Measurements from ENCODE around the gene LARGE1.

The LARGE1 gene

DNA sequence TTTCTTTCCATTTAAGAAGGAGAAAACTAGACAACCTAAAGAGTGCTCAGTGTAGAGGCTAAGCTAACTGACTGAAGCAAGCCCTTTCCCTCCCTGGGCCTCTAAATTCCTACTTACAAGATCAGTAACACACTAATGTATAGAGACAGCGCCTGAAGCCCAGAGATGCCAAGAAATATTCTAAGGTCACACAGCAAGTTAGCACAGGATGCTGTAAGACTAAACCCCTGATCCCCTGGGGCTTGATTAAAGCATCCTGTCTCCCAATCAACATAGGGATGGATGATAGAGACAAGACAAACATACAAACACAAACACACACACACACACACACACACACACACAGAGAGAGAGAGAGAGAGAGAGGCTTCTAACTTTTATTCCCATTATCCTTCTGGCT, 5.6 kb downstream of the LARGE1 start:
- no peak for DNase-seq (ENCODE audit: extremely low read depth, low read depth)
- TF ChIP-seq, protein P1, sequence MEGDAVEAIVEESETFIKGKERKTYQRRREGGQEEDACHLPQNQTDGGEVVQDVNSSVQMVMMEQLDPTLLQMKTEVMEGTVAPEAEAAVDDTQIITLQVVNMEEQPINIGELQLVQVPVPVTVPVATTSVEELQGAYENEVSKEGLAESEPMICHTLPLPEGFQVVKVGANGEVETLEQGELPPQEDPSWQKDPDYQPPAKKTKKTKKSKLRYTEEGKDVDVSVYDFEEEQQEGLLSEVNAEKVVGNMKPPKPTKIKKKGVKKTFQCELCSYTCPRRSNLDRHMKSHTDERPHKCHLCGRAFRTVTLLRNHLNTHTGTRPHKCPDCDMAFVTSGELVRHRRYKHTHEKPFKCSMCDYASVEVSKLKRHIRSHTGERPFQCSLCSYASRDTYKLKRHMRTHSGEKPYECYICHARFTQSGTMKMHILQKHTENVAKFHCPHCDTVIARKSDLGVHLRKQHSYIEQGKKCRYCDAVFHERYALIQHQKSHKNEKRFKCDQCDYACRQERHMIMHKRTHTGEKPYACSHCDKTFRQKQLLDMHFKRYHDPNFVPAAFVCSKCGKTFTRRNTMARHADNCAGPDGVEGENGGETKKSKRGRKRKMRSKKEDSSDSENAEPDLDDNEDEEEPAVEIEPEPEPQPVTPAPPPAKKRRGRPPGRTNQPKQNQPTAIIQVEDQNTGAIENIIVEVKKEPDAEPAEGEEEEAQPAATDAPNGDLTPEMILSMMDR (IDR thresholded peaks at IDR 0.05; ENCODE audit: low read depth, low read length): no peak

DNA sequence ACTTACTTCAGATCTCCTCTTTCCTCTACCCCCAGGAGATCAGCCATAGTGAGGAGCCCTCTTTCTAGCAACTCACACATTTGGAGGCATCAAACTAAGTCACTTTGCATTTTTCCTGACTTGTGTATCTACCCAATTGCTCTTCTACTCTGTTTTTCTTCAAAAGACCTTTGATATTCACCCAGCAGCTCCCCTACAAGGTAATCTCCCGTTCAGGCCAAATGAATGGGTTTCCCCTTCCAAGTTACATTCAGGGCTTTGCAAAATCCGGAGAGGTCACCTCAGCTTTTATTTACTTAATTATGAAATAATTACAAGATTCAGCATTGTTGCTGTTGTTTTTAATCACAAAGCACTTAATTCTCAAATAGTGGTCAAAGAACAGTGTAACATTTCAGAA, 6.1 kb downstream of the LARGE1 start:
- TF ChIP-seq, protein P1 (IDR thresholded peaks at IDR 0.05; ENCODE audit: low read depth, low read length): no peak
- no peak for DNase-seq (ENCODE audit: extremely low read depth, low read depth)

DNA sequence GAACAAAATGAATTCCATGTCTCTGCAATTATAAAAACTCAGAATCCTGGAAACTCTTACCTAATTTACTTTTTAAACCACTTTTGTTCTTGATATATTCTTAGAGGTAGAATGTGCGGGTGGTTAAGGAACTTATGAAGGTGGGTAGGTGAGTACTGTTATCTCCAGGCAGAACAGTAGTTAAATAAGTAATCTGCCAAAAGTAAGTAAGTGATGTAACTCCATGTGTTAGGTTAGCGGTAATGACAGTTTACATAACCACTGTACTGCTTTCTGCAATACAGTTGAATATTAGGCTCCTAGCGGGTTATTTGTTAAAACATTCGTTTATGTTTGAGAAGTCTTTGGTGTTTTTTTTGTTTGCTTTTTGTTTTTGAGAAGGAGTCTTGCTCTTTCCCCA, 7.1 kb downstream of the LARGE1 start:
- DNase-seq (ENCODE audit: extremely low read depth, low read depth): no peak
- TF ChIP-seq, protein P1 (IDR thresholded peaks at IDR 0.05; ENCODE audit: low read depth, low read length): no peak

DNA sequence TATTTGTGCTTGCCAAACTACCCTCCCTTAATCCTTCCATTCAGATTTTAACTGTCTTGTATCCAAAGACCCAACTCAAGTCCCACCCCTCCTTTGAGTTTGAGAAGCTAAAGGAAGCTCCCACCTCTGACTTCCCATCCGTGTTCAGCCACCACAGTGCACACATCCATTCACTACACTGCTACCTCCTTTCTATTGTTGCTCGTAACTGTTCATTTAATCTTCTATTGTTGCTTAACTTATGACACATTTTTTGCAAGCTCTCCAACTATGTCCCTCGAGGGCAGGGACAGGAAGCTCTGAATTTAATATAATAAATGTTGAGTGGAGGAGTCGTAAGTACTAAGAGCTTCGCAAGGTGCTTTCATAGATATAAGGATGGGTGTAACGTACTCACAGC, 10.4 kb downstream of the LARGE1 start:
- TF ChIP-seq, protein P1 (IDR thresholded peaks at IDR 0.05; ENCODE audit: low read depth, low read length): no peak
- DNase-seq (ENCODE audit: extremely low read depth, low read depth): no peak

DNA sequence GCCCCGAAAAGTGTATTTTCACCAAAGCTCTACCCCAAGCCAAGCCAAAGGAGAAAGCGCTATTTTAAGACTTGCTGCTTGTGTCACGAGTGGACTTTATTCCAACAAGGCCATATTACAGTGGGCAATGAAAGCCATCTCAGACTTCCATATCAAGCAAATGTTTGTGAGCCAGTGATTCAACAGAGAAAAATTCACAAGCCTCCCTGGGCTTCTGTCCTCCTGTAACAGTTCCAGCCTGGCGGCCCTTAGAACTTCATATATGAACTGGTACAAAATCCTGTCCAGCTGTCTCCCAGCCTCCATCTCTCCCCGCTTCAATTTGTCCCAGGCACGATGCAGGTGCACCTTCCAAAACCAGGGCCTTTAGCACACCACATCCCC, 11.2 kb downstream of the LARGE1 start:
- no peak for DNase-seq (ENCODE audit: extremely low read depth, low read depth)
- TF ChIP-seq, protein P1 (IDR thresholded peaks at IDR 0.05; ENCODE audit: low read depth, low read length): no peak

DNA sequence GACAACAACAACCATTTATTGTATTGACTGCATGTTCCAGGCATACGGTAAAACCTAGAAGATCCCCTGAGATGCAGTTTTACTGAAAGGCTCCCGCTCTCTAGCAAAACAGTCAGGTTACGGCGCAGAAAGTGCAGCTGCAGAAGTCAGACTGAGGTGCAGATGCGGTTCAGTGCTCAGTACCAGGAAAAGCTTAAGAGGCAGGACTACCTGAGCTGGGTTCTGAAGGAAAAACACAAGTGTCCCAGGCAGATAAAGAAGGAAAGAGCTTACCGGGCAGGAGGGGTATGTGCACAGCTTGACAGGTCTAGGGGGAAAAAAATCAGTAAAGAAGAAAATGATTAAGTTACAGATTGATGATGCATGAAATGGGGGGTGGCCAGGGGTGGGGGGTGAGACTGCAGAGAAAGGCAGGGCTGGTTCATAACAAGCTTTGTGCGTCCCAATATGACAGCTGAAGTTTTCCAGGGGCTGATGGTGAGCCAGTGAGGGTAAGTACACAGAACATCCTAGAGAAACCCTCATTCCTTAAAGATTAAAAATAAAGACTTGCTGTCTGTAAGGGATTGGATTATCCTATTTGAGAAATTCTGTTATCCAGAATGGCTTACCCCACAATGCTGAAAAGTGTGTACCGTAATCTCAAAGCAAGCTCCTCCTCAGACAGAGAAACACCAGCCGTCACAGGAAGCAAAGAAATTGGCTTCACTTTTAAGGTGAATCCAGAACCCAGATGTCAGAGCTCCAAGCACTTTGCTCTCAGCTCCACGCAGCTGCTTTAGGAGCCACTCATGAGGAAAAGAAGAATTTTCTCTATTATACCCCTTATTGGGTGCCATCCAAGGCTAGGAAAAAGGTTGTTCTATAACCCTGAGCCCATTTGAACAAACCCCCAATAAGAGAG, 11.9 kb downstream of the LARGE1 start:
- TF ChIP-seq, protein P1 (IDR thresholded peaks at IDR 0.05; ENCODE audit: low read depth, low read length): no peak

DNA sequence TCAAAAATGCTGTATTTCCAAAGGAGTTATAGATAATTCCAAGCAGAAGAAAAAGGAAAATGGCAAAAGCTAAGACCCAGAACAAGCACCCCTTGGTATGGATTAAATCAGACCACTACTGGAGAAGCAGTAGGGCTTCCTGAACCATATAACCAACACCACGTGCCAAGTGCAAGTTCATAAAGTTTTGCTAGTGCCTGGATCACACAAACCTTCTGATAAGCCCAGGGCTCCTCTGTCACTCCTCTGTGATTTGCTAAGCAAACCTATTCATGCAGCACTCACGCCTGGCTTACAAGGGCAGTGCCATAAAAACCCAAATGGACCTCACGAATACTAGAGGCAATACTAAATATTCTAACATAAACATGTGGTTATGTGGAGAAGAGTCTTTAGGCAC, 13.3 kb downstream of the LARGE1 start:
- TF ChIP-seq, protein P1 (IDR thresholded peaks at IDR 0.05; ENCODE audit: low read depth, low read length): no peak
- DNase-seq (ENCODE audit: extremely low read depth, low read depth): no peak

More for the DNA sequence above, 11.9 kb downstream of the LARGE1 start:
- no peak for DNase-seq (ENCODE audit: extremely low read depth, low read depth)

Measured in AG09319 (cell line).